ENCODE measurements around the gene ANO2.

ANO2 gene

DNA sequence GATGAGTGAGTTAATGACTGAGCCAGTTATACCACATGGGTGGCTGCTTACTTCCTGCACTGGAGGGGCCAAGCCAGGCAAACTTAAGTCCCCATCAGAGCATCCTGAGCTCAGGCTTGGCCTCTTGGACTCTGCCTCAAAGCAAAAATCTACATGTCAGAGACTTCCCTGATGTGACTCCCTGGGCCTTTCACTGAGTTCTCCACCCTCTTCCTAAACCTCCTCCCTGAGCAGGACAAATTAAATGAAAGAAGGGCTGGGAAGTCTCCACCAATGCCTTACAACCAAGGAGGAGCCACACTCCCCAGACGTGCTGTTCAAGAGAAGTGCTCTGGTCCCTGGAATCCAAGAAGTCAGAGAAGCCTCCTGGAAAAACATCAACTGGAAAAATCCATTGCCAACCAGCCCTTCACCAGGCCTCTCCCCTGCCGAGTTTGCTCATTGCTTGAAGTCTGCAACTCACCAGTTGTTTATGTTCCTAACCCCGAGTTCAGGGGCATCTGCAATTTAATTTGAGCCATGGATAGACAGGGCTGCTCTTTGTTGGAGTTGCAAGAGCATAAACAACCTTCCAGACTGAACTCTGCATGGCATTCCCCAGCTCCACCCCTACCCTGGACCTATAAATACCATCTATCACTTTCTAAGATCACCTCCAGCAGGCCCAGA is 160.5 kb downstream of the ANO2 start:
- Mint-ChIP-seq H3K36me3 (ENCODE audit: low read depth) (no peaks in the 10 kb centered on the region), H3K4me3 (no peak overlapping the region), H3K9me3 (no peaks in the 10 kb centered on the region), H3K27me3 (peaks cover 3% of the 10 kb centered on the region), H3K4me1 (ENCODE audit: low read depth) (no peaks in the 10 kb centered on the region), H3K27ac (no peak overlapping the region)

DNA sequence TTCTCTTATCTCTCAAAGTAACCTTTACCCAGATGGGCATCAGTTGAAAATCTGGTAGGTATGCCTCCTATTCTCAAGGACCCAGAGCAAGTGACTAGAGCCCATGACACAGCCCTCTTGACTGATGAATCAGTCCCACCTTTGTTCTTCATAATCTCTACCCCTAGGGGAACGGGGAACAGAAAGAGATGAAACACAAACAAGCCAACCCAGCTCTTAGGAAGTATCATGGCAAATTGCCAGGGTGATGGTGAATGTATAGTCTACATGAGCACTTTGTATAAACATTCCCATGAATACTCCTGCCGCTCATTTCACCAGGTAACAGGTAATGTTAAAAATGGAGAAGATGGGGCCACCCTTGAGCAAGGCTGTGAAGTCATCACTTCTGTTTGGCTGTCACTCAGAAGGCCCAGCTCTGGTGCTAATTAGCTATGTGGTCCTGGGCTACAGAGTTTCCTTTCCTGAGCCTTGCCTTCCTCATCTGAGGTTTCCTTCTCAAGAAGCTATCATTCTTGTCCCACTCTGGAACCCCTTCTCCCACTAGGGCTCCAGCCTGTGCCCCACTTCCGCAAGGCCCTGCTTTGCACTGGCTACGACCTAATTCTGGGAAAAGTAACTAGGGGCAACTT is 161.7 kb downstream of the ANO2 start:
- Mint-ChIP-seq H3K27ac (no peak overlapping the region), H3K27me3 (peaks cover 3% of the 10 kb centered on the region), H3K36me3 (ENCODE audit: low read depth) (no peaks in the 10 kb centered on the region), H3K4me3 (no peak overlapping the region), H3K4me1 (ENCODE audit: low read depth) (no peaks in the 10 kb centered on the region), H3K9me3 (no peaks in the 10 kb centered on the region)

DNA sequence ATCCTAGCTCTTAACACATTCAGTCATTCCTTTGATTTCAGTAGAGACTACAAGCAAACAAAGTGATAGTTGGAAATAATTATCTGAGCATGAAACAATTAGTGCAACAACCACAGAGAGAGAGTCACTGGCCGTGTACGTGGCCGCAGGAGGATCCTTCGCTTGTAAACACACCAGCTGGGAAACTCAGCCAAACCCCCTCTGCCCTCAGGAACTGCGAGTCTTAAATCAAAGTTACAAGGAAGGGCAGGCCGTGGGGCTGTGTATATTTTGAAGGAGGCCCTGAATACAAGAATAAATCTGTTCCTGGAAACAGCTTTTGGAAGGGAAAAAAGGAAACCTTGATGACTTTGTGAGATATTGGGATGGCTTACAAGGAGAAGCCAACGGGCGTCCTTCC is 164.5 kb downstream of the ANO2 start:
- H3K9me3 Mint-ChIP-seq: no peaks in the 10 kb centered on the region
- no peaks in the 10 kb centered on the region for H3K4me1 Mint-ChIP-seq (ENCODE audit: low read depth)
- no peak overlapping the region for H3K27ac Mint-ChIP-seq
- no peak overlapping the region for H3K4me3 Mint-ChIP-seq
- peaks cover 9% of the 10 kb centered on the region for H3K27me3 Mint-ChIP-seq
- no peaks in the 10 kb centered on the region for H3K36me3 Mint-ChIP-seq (ENCODE audit: low read depth)

DNA sequence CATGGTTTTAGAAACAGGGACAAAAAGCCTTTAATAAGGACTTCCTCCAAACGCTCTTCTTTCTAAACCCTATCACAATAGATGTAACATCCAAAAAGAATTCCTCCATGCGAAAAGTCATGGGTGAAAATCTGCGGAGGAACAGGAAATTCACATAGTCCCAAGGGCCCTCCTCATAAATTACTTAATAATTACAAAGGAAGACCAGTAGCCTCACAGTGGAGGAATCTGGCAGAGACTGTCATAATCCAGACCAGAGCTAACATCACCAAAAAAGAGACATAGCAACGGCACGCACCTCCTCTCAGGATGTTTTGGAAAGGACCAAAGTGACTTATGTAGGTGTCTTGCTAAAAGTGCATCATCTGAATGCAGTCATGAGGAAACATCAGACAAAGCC is 165.7 kb downstream of the ANO2 start:
- peaks cover 14% of the 10 kb centered on the region for H3K27me3 Mint-ChIP-seq
- H3K36me3 Mint-ChIP-seq (ENCODE audit: low read depth): no peaks in the 10 kb centered on the region
- no peak overlapping the region for H3K27ac Mint-ChIP-seq
- H3K9me3 Mint-ChIP-seq: no peaks in the 10 kb centered on the region
- H3K4me3 Mint-ChIP-seq: no peak overlapping the region
- no peaks in the 10 kb centered on the region for H3K4me1 Mint-ChIP-seq (ENCODE audit: low read depth)

DNA sequence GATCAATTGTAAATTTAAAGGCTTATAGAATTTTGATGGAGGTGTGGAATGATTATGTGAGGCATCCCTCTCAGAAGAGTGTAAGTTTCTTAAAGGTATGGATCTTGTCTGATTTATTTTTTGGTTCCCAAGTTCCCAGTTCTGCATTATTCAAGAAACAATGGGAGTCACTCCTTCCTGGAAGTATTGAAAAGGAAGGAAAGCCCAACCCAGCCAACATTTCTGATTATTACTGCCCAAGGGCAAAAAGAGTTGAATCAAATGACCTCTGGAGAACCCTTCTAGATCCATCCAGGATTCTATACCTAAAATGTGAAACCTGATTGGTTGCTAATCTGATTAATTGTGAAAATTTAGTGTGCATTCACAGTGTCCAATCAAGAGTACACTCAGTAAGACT is 166.2 kb downstream of the ANO2 start:
- no peak overlapping the region for H3K27ac Mint-ChIP-seq
- no peaks in the 10 kb centered on the region for H3K4me1 Mint-ChIP-seq (ENCODE audit: low read depth)
- peaks cover 14% of the 10 kb centered on the region for H3K27me3 Mint-ChIP-seq
- no peaks in the 10 kb centered on the region for H3K9me3 Mint-ChIP-seq
- no peak overlapping the region for H3K4me3 Mint-ChIP-seq
- H3K36me3 Mint-ChIP-seq (ENCODE audit: low read depth): no peaks in the 10 kb centered on the region

DNA sequence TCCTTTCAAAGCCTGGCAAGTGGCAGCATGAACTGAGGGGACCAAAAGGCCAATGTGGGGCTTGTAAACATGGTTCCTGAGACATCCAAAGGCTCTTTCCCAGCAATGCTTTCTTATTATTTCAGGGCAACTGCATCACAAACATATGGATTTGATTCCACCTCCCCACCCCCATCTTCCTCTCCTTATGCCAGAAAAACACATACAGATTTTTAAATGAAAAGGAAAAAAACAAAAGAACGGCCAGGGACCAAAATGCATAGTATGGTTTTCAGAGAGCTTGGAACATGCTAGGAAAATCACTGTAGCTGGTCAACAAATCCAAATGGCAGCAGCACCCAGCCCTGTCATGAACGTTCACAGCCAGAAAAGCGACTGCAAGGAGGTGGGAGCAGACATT is 167.6 kb downstream of the ANO2 start:
- H3K4me3 Mint-ChIP-seq: no peak overlapping the region
- no peaks in the 10 kb centered on the region for H3K9me3 Mint-ChIP-seq
- H3K36me3 Mint-ChIP-seq (ENCODE audit: low read depth): no peaks in the 10 kb centered on the region
- no peak overlapping the region for H3K27ac Mint-ChIP-seq
- peaks cover 14% of the 10 kb centered on the region for H3K27me3 Mint-ChIP-seq
- no peaks in the 10 kb centered on the region for H3K4me1 Mint-ChIP-seq (ENCODE audit: low read depth)

DNA sequence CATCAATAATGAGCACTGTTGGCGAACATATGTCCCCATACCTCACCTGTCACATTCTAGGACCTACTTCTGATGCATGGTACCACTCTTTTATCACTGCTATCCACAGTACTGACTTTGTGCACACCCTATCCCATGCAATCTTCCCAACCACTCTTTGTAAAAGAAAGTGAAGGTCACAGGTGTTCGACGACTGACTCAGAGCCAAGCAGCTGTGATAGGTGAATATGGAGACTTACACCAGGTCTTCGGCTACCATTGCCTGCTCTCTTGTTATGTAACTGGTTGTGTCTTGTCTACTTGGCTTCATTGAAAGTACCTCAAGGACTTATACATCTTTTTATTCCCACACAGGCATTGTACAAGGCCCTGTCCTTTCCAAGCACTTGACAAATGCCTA is 169.0 kb downstream of the ANO2 start:
- Mint-ChIP-seq H3K9me3 (no peaks in the 10 kb centered on the region), H3K27ac (no peak overlapping the region), H3K27me3 (peaks cover 14% of the 10 kb centered on the region), H3K4me1 (ENCODE audit: low read depth) (no peaks in the 10 kb centered on the region), H3K36me3 (ENCODE audit: low read depth) (no peaks in the 10 kb centered on the region), H3K4me3 (no peak overlapping the region)

DNA sequence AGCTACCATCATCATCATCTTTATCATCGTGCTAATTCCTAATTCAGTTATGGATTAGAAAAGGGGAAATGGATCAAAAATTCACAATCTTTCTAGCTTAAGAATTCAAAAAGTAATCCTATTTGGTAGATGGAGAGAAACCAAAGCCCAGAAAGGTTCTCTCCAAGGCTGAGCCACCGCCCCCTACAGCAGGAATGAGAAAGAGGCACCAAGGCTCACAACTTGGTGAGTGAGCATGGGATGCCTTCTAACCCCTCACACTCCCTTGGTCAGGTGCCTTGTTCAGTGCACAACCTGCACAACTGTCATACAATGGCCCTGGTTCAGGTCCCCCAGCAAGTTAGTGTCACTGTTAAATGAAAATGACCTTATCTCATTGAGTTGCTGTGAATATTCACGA is 171.5 kb downstream of the ANO2 start:
- no peaks in the 10 kb centered on the region for H3K36me3 Mint-ChIP-seq (ENCODE audit: low read depth)
- H3K4me1 Mint-ChIP-seq (ENCODE audit: low read depth): no peaks in the 10 kb centered on the region
- no peak overlapping the region for H3K27ac Mint-ChIP-seq
- H3K9me3 Mint-ChIP-seq: no peaks in the 10 kb centered on the region
- H3K4me3 Mint-ChIP-seq: no peak overlapping the region
- H3K27me3 Mint-ChIP-seq: peaks cover 19% of the 10 kb centered on the region

DNA sequence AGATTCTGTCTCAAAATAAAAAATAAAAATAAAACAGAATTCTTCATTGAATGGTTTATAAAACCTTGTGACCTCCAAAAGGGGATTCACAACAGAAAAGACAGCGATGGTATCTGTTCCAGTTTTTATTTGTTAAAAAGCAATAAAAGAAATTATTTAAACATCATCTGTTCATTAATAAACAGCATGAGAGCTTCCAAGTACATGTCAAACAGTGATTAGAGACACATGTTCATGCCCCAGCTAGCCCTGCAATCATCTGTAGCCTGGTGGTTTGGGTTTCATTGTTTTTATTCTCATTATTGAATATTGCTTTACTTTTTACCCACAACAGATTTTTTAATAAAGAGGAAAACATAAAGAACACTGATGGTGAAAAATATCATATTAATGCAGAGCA is 173.3 kb downstream of the ANO2 start:
- Mint-ChIP-seq H3K4me1 (ENCODE audit: low read depth) (no peaks in the 10 kb centered on the region), H3K36me3 (ENCODE audit: low read depth) (no peaks in the 10 kb centered on the region), H3K9me3 (no peaks in the 10 kb centered on the region), H3K4me3 (no peak overlapping the region), H3K27me3 (peaks cover 19% of the 10 kb centered on the region), H3K27ac (no peak overlapping the region)

DNA sequence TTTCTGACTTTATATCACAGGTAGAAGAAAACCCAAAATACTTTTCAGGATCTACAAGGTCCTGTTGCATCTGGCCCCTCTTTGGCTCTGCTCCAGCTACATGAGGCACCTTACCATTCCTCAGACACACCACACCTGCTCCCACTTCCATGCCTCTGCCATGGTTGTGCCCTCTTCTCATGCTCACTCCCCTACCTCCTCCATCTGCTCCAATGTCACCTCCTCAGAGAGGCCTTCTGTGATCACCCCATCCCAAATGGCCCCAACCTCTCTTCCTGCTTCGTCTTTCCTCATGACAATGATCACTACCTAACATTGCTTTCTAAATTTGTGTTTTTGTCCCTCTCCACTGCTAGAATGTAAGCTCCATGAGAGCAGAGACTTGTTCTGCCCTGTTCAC is 174.3 kb downstream of the ANO2 start:
- peaks cover 14% of the 10 kb centered on the region for H3K27me3 Mint-ChIP-seq
- no peak overlapping the region for H3K4me3 Mint-ChIP-seq
- H3K9me3 Mint-ChIP-seq: no peaks in the 10 kb centered on the region
- H3K36me3 Mint-ChIP-seq (ENCODE audit: low read depth): no peaks in the 10 kb centered on the region
- H3K4me1 Mint-ChIP-seq (ENCODE audit: low read depth): no peaks in the 10 kb centered on the region
- no peak overlapping the region for H3K27ac Mint-ChIP-seq

DNA sequence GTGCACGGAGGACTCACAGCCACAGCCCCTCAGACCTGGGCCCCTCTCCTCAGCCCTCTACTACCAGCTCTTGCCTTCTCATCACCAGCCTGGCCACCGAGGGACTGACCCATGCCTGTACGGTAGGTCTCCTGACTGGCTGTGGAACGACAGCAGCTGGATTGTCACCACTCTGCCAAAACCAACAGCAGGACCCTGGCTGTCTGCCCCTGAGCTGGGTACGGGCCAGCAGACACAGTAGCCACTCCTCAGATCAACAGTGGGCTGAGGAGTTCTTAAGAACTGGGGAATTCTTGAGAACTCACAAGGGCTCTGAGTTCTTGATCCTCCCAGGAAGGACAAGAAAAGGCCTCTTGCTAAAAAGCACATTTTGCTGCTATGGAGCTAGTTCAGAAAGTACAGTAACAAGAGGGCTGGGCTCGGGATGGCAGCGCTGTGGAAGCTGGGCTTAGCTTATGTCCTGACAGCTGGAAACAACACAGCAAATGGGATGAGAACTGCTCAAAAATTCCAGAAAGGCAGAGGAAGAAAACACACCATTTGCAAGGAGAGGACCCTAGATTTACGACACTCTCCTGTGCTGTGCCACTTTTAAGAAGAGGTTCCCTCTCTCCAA is 176.4 kb downstream of the ANO2 start:
- H3K27me3 Mint-ChIP-seq: peaks cover 13% of the 10 kb centered on the region
- no peak overlapping the region for H3K4me3 Mint-ChIP-seq
- no peaks in the 10 kb centered on the region for H3K4me1 Mint-ChIP-seq (ENCODE audit: low read depth)
- H3K27ac Mint-ChIP-seq: no peak overlapping the region
- H3K36me3 Mint-ChIP-seq (ENCODE audit: low read depth): no peaks in the 10 kb centered on the region
- no peaks in the 10 kb centered on the region for H3K9me3 Mint-ChIP-seq

DNA sequence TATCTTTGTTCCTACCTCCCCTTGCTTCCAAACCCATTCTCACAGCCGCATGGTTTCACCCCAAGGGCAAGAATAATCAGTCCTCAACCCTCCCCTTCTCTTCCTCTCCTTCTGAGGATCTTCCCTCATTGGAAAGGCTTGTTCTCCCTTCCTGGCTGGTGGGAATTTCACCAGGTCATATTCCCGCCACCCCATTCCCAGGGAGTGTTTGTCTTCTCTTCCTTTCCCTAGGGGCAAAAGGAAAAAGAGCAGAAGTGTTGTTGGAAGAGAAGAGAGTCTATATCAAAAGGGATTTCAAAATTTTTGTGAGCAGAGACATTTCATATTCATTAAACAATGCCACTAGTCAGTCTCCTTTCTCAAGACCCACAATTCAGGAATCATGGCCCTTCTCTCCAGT is 176.9 kb downstream of the ANO2 start:
- no peak overlapping the region for H3K4me3 Mint-ChIP-seq
- H3K27me3 Mint-ChIP-seq: peaks cover 13% of the 10 kb centered on the region
- no peak overlapping the region for H3K27ac Mint-ChIP-seq
- H3K9me3 Mint-ChIP-seq: no peaks in the 10 kb centered on the region
- H3K36me3 Mint-ChIP-seq (ENCODE audit: low read depth): no peaks in the 10 kb centered on the region
- no peaks in the 10 kb centered on the region for H3K4me1 Mint-ChIP-seq (ENCODE audit: low read depth)

DNA sequence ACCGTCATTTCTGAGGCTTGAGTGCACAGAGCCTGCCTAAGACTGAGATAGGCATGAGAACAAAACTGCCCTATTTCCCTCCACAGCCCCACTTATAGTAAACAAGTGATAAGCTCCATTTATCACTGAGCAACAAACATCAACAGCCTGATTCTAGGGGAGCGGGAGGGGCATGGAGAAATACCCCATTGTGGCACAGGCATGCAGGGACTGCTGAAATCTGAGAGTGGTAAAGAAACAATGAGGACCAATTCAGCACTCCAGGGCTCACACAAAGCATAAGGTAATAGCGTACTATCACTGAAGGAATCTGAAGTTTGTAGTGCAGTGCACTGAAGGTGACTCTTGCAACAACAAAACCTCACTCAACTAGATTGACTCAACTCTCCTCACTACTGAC is 186.7 kb downstream of the ANO2 start:
- H3K27me3 Mint-ChIP-seq: peaks cover 40% of the 10 kb centered on the region
- peaks cover 12% of the 10 kb centered on the region for H3K9me3 Mint-ChIP-seq
- no peak overlapping the region for H3K27ac Mint-ChIP-seq
- no peaks in the 10 kb centered on the region for H3K4me1 Mint-ChIP-seq (ENCODE audit: low read depth)
- H3K4me3 Mint-ChIP-seq: no peak overlapping the region
- no peaks in the 10 kb centered on the region for H3K36me3 Mint-ChIP-seq (ENCODE audit: low read depth)

DNA sequence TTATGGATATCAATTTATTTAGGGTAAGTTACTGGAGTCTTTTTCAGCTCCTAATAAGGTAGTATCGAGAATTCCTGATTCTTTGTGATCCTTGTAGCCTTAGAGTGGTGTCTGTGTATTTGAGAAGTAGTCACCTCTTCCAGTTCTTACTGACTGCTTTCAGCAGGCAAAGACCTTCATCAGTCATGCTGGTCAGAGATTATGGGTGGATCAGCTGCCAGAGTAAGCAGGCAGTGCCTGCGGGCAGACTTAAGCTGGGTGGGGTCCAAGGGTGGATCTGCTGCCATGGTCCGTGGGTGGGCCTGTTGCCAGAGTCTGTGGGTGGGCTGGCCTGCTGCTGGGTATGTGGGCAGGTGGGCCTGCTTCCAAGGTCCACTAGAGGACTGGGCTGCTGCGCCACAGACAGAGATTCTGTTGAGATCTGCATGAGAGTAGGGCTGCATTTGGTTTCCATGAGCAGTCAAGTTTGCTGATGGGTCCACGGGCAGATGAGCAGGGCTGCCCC is 188.7 kb downstream of the ANO2 start:
- no peaks in the 10 kb centered on the region for H3K4me1 Mint-ChIP-seq (ENCODE audit: low read depth)
- H3K27me3 Mint-ChIP-seq: peaks cover 36% of the 10 kb centered on the region
- H3K27ac Mint-ChIP-seq: no peak overlapping the region
- no peaks in the 10 kb centered on the region for H3K36me3 Mint-ChIP-seq (ENCODE audit: low read depth)
- H3K9me3 Mint-ChIP-seq: peaks cover 12% of the 10 kb centered on the region
- no peak overlapping the region for H3K4me3 Mint-ChIP-seq

DNA sequence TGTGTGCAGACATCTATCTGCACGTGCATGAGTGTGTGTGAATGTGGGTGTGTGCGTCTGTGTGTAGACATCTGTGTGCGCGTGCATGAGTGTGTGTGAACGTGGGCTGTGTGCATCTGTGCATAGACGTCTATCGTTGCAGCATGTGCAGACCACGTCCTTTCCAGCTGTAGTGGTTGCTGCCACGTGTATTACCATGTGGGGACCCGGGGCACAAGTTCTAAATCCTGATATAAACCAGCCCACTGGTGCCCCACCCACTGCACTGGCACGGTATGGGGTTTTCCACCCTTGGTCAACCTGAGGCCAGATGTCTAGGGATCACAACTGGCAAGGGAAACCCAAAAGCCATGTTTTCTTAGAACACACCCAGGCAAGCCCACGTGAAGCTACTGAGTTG is 197.0 kb downstream of the ANO2 start:
- no peaks in the 10 kb centered on the region for H3K9me3 Mint-ChIP-seq
- H3K4me3 Mint-ChIP-seq: no peak overlapping the region
- H3K27me3 Mint-ChIP-seq: no peaks in the 10 kb centered on the region
- no peak overlapping the region for H3K27ac Mint-ChIP-seq
- peaks cover 19% of the 10 kb centered on the region for H3K4me1 Mint-ChIP-seq (ENCODE audit: low read depth)
- no peaks in the 10 kb centered on the region for H3K36me3 Mint-ChIP-seq (ENCODE audit: low read depth)

Data from stimulated activated naive CD8-positive, alpha-beta T cell treated with anti-CD3 and anti-CD28 coated beads, Interleukin-15, Interleukin-2, amounts not matched to agents 100 ng/mL and 50 ng/mL, for 24 hours (primary cell).